Prostate gland (tissue), 2 donors: ENCODE measurements around the gene RSRC1.

Experiments used
- CTCF ChIP-seq, 4 experiments: fragments of 200-600 bp in 2 of 4; fragments of 450-650 bp in 2 of 4; sonication (generic) in 2 of 4; IDR thresholded peaks; 1 replicate in 3 of 4; 2 replicates in 1 of 4; pipeline ENCODE4 v1.5.1; 2016 to 2019; ENCODE audit warnings: antibody characterized with exemption in 4 of 4, mild to moderate bottlenecking in 2 of 4, moderate library complexity in 2 of 4
- POLR2A ChIP-seq: fragments of 450-650 bp; IDR thresholded peaks from one replicate; pipeline ENCODE4 v1.6.1; 2016; ENCODE audit warnings: antibody characterized with exemption, mild to moderate bottlenecking
- POLR2AphosphoS5 ChIP-seq: sonication (generic); formaldehyde crosslinking; IDR thresholded peaks from one replicate; pipeline ENCODE4 v1.6.1; 2017; ENCODE audit warnings: antibody characterized with exemption

GRCh38 chr3:158379517-158379916 lies 269.6 kb downstream of the RSRC1 start:
- TF ChIP-seq CTCF (IDR thresholded peaks at IDR 0.05) (no peak), POLR2AphosphoS5 (no peak), POLR2A (no peak)
